ENCODE results near the gene GNAT2.

GNAT2 gene

GRCh38 chr1:109628540-109629321 lies 9.3 kb upstream of the GNAT2 start:
- peaks cover 0 to 62% (median 50%) of the 10 kb centered on the region in 5 donors for H3K36me3 ChIP-seq (ENCODE audit: control insufficient read depth in 5 of 5, insufficient read depth in 5 of 5, low read length in 5 of 5)

GRCh38 chr1:109627692-109628399 lies 8.4 kb upstream of the GNAT2 start:
- H3K27me3 ChIP-seq (ENCODE audit: control insufficient read depth in 5 of 5, insufficient read depth in 4 of 5, low read length in 5 of 5): no peaks in the 10 kb centered on the region
- peaks cover 0 to 34% (median 31%) of the 10 kb centered on the region in 5 donors for H3K4me1 ChIP-seq (ENCODE audit: control insufficient read depth in 5 of 5, insufficient read depth in 5 of 5, low read length in 5 of 5)
- H3K9ac ChIP-seq (ENCODE audit: low read length in 5 of 5): no peak overlapping the region
- H3K4me3 ChIP-seq (ENCODE audit: low read depth in 1 of 5, low read length in 5 of 5): no peak overlapping the region
- no peak overlapping the region for H3K27ac ChIP-seq (ENCODE audit: low read depth, low read length)
- H3K36me3 ChIP-seq (ENCODE audit: control insufficient read depth in 5 of 5, insufficient read depth in 5 of 5, low read length in 5 of 5): peaks cover 0 to 62% (median 50%) of the 10 kb centered on the region in 5 donors
- no peaks in the 10 kb centered on the region for H3K9me3 ChIP-seq (ENCODE audit: control insufficient read depth in 5 of 5, low read length in 5 of 5)

More at GRCh38 chr1:109628540-109629321, 9.3 kb upstream of the GNAT2 start:
- no peak overlapping the region for H3K4me3 ChIP-seq (ENCODE audit: low read depth in 1 of 5, low read length in 5 of 5)
- H3K9me3 ChIP-seq (ENCODE audit: control insufficient read depth in 5 of 5, low read length in 5 of 5): no peaks in the 10 kb centered on the region
- H3K9ac ChIP-seq (ENCODE audit: low read length in 5 of 5): no peak overlapping the region
- no peak overlapping the region for H3K27ac ChIP-seq (ENCODE audit: low read depth, low read length)
- H3K4me1 ChIP-seq (ENCODE audit: control insufficient read depth in 5 of 5, insufficient read depth in 5 of 5, low read length in 5 of 5): peaks cover 0 to 25% (median 22%) of the 10 kb centered on the region in 5 donors
- no peaks in the 10 kb centered on the region for H3K27me3 ChIP-seq (ENCODE audit: control insufficient read depth in 5 of 5, insufficient read depth in 4 of 5, low read length in 5 of 5)

GRCh38 chr1:109626682-109627408 lies 7.4 kb upstream of the GNAT2 start:
- Histone ChIP-seq H3K9me3 (ENCODE audit: control insufficient read depth in 5 of 5, low read length in 5 of 5) (no peaks in the 10 kb centered on the region), H3K27ac (ENCODE audit: low read depth, low read length) (no peak overlapping the region), H3K4me1 (ENCODE audit: control insufficient read depth in 5 of 5, insufficient read depth in 5 of 5, low read length in 5 of 5) (peaks cover 0 to 44% (median 41%) of the 10 kb centered on the region in 5 donors), H3K36me3 (ENCODE audit: control insufficient read depth in 5 of 5, insufficient read depth in 5 of 5, low read length in 5 of 5) (peaks cover 0 to 58% (median 49%) of the 10 kb centered on the region in 5 donors), H3K9ac (ENCODE audit: low read length in 5 of 5) (no peak overlapping the region), H3K27me3 (ENCODE audit: control insufficient read depth in 5 of 5, insufficient read depth in 4 of 5, low read length in 5 of 5) (no peaks in the 10 kb centered on the region), H3K4me3 (ENCODE audit: low read depth in 1 of 5, low read length in 5 of 5) (no peak overlapping the region)

GRCh38 chr1:109625601-109626560 lies 6.5 kb upstream of the GNAT2 start:
- H3K4me3 ChIP-seq (ENCODE audit: low read depth in 1 of 5, low read length in 5 of 5): no peak overlapping the region
- no peaks in the 10 kb centered on the region for H3K9me3 ChIP-seq (ENCODE audit: control insufficient read depth in 5 of 5, low read length in 5 of 5)
- no peak overlapping the region for H3K27ac ChIP-seq (ENCODE audit: low read depth, low read length)
- H3K4me1 ChIP-seq (ENCODE audit: control insufficient read depth in 5 of 5, insufficient read depth in 5 of 5, low read length in 5 of 5): peaks cover 0 to 53% (median 49%) of the 10 kb centered on the region in 5 donors
- no peaks in the 10 kb centered on the region for H3K27me3 ChIP-seq (ENCODE audit: control insufficient read depth in 5 of 5, insufficient read depth in 4 of 5, low read length in 5 of 5)
- H3K36me3 ChIP-seq (ENCODE audit: control insufficient read depth in 5 of 5, insufficient read depth in 5 of 5, low read length in 5 of 5): peaks cover 0 to 48% (median 40%) of the 10 kb centered on the region in 5 donors
- peak overlapping the region in 2 of 5 donors; percentile 23 for H3K9ac ChIP-seq (ENCODE audit: low read length in 5 of 5)

GRCh38 chr1:109625176-109625575 lies 5.8 kb upstream of the GNAT2 start:
- H3K9ac ChIP-seq (ENCODE audit: low read length in 5 of 5): peak overlapping the region in 1 of 5 donors; percentile 23
- no peak overlapping the region for H3K27ac ChIP-seq (ENCODE audit: low read depth, low read length)
- peaks cover 0 to 59% (median 54%) of the 10 kb centered on the region in 5 donors for H3K4me1 ChIP-seq (ENCODE audit: control insufficient read depth in 5 of 5, insufficient read depth in 5 of 5, low read length in 5 of 5)
- no peaks in the 10 kb centered on the region for H3K9me3 ChIP-seq (ENCODE audit: control insufficient read depth in 5 of 5, low read length in 5 of 5)
- H3K4me3 ChIP-seq (ENCODE audit: low read depth in 1 of 5, low read length in 5 of 5): no peak overlapping the region
- H3K36me3 ChIP-seq (ENCODE audit: control insufficient read depth in 5 of 5, insufficient read depth in 5 of 5, low read length in 5 of 5): peaks cover 0 to 44% (median 36%) of the 10 kb centered on the region in 5 donors
- H3K27me3 ChIP-seq (ENCODE audit: control insufficient read depth in 5 of 5, insufficient read depth in 4 of 5, low read length in 5 of 5): no peaks in the 10 kb centered on the region

GRCh38 chr1:109624201-109625010 lies 5.0 kb upstream of the GNAT2 start:
- Histone ChIP-seq H3K4me1 (ENCODE audit: control insufficient read depth in 5 of 5, insufficient read depth in 5 of 5, low read length in 5 of 5) (peaks cover 0 to 67% (median 61%) of the 10 kb centered on the region in 5 donors), H3K27me3 (ENCODE audit: control insufficient read depth in 5 of 5, insufficient read depth in 4 of 5, low read length in 5 of 5) (no peaks in the 10 kb centered on the region), H3K9me3 (ENCODE audit: control insufficient read depth in 5 of 5, low read length in 5 of 5) (no peaks in the 10 kb centered on the region), H3K27ac (ENCODE audit: low read depth, low read length) (no peak overlapping the region), H3K36me3 (ENCODE audit: control insufficient read depth in 5 of 5, insufficient read depth in 5 of 5, low read length in 5 of 5) (peaks cover 0 to 37% (median 30%) of the 10 kb centered on the region in 5 donors), H3K4me3 (ENCODE audit: low read depth in 1 of 5, low read length in 5 of 5) (peak overlapping the region; percentile 38 to 63 (median 58)), H3K9ac (ENCODE audit: low read length in 5 of 5) (peak overlapping the region in 3 of 5 donors; percentile 6 to 62 (median 41))

- Histone ChIP-seq H3K27me3 (ENCODE audit: control insufficient read depth in 5 of 5, insufficient read depth in 4 of 5, low read length in 5 of 5) (no peaks in the 10 kb centered on the region), H3K27ac (ENCODE audit: low read depth, low read length) (no peak overlapping the region), H3K9ac (ENCODE audit: low read length in 5 of 5) (peak overlapping the region in 1 of 5 donors; percentile 62), H3K4me1 (ENCODE audit: control insufficient read depth in 5 of 5, insufficient read depth in 5 of 5, low read length in 5 of 5) (peaks cover 0 to 72% (median 66%) of the 10 kb centered on the region in 5 donors), H3K9me3 (ENCODE audit: control insufficient read depth in 5 of 5, low read length in 5 of 5) (no peaks in the 10 kb centered on the region), H3K4me3 (ENCODE audit: low read depth in 1 of 5, low read length in 5 of 5) (peak overlapping the region; percentile 38 to 71 (median 61)), H3K36me3 (ENCODE audit: control insufficient read depth in 5 of 5, insufficient read depth in 5 of 5, low read length in 5 of 5) (peaks cover 0 to 30% (median 23%) of the 10 kb centered on the region in 5 donors)
These were observed 4.3 kb upstream of the GNAT2 start for GRCh38 chr1:109623601-109624161.

- H3K4me1 ChIP-seq (ENCODE audit: control insufficient read depth in 5 of 5, insufficient read depth in 5 of 5, low read length in 5 of 5): peaks cover 0 to 72% (median 66%) of the 10 kb centered on the region in 5 donors
- peaks cover 0 to 22% (median 15%) of the 10 kb centered on the region in 5 donors for H3K36me3 ChIP-seq (ENCODE audit: control insufficient read depth in 5 of 5, insufficient read depth in 5 of 5, low read length in 5 of 5)
- H3K27ac ChIP-seq (ENCODE audit: low read depth, low read length): no peak overlapping the region
- H3K27me3 ChIP-seq (ENCODE audit: control insufficient read depth in 5 of 5, insufficient read depth in 4 of 5, low read length in 5 of 5): no peaks in the 10 kb centered on the region
- no peaks in the 10 kb centered on the region for H3K9me3 ChIP-seq (ENCODE audit: control insufficient read depth in 5 of 5, low read length in 5 of 5)
- no peak overlapping the region for H3K4me3 ChIP-seq (ENCODE audit: low read depth in 1 of 5, low read length in 5 of 5)
- H3K9ac ChIP-seq (ENCODE audit: low read length in 5 of 5): peak overlapping the region in 2 of 5 donors; percentile 9 to 20
These were observed 3.5 kb upstream of the GNAT2 start for GRCh38 chr1:109622895-109623294.
